HG03196 (cell line): ENCODE results near the gene C1orf53.
"Not testable (repeated sequence)": the region's sequence is repeated elsewhere in the genome, so short reads cannot be mapped to it uniquely, and the experiment has no call there.

ENCODE experiments used
- ATAC-seq: cut with Tn5 transposase; IDR thresholded peaks from one replicate; pipeline ENCODE4 v1.9.1; 2021; ENCODE audit not compliant: unreplicated experiment

The C1orf53 gene

DNA sequence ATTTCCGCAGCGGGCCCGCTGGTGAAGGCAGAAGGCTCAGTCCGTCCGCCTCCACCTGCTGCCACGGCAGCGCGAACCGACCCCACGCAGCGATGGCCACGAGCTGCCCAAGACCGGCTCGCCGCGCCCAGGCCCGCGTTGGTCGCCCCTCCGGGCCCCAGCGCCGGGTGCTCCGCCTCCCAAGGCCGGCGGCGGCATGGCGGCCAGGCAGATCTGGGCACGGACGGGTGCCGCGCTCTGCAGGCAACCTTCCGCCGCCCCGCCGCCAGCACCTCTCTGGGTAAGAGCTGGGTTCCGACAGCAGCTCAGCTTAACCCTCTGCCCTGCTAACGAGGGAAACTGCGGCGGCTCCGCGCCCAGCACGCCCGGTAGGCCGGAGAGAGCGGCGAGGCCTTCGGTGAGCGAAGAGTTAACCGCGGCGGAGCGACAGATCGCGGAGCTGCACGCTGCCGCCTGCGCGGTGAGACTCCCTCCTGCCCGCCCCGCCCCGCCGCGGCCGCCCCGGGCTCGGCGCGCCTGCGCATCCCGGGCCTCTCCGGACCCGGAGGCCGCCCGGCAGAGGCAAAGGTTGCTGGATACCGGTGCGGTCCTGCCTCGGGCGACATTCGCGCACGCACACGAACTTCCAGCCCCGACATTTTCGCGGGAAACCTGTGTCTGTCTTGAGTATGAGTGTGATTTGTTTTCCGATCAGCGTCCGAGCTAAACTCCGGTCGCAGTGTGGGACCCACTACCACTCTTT is at the start of gene C1orf53:
Gene C1orf53, plus strand, starts transcription at position 177 of the 742 bp plus-strand sequence. Its CDS starts 20 bp downstream, at position 197.
- ATAC-seq, result peak; percentile 98

DNA sequence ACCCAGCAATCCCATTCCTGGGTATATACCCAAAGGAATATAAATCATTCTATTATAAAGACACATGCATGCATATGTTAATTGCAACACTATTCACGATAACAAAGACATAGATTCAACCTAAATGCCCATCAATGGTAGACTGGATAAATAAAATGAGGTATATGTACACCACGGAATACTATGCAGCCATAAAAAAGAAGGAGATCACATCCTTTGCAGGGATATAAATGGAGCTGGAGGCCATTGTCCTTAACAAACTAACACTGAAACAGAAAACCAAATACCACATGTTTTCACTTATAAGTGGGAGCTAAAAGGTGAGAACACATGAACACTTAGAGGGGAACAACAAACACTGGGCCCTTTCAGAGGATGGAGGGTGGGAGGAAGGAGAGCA is 46.7 kb upstream of the C1orf53 start:
- not testable (repeated sequence) for ATAC-seq

DNA sequence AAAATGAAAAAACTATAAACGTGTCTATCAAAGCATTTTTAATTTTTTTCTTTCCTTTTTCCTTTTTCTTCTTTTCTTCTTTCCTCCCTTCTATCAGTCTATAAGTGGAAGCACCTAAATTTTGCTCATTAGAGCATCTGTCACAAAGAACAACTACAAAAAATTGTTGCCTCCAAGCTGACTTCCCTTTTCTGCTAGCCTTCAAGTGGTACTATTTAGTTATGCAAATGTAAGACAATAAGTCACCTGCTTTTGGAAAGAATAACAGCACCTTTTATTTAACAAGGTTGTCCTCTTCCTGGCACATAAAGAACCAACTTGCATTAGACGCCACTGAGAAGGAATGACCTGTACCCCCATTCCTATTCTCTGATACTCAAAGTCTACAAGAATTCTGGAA is 45.0 kb upstream of the C1orf53 start:
- ATAC-seq, result no peak

DNA sequence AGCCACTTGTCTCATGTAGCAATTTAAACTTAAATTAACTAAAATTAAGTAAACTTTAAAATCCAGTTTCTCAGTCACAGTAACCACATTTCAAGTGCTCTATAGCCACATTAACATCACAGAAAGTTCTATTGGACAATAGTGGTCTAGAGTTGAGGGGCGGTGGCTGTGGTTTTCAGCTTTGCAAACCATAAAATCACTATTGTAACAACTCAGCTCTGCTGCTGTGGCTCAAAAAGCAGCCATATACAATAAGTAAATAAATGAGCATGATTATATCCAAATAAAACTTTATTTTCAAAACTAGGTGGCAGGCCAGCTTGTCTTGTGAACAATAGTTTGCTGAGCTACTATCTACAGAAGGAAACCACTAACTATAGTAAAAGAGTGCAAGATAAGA is 43.4 kb upstream of the C1orf53 start:
- no peak for ATAC-seq

DNA sequence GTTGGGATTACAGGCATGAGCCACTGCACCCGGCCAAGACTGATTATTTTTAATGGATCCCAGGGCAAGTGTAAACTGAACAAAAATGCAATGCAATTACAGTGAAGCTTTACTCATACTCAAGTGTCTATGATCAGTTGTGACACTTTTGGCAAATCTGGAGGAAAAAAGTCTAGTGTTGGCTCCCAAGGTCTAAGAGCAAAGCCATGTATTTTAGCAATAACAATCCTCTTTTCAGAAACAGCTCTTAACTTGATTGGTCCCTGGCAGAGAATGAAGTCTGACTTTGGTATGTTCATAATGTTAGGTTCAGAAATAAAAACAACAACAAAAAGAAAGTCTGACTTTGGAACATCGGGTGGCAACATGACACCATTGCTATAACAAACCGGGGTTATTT is 40.2 kb upstream of the C1orf53 start:
- ATAC-seq, result no peak

DNA sequence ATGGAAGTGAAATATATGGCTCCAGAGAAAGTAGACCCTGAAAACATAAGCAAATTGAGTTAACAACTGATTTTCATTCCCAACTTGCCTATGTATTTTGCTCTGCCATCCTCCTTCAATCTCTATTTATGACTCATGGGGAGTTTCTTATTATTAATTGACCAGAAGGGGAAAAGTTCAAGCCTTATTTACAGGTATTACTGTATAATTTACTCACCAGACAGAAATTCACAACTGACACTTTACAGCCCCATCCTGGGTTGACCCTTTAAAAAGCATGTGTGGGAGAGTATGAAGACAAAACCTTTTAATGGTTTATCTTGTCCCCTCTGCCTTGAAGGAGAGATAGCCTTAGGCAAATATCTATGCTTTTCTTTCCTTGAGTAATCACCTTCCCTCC is 39.8 kb upstream of the C1orf53 start:
- no peak for ATAC-seq

DNA sequence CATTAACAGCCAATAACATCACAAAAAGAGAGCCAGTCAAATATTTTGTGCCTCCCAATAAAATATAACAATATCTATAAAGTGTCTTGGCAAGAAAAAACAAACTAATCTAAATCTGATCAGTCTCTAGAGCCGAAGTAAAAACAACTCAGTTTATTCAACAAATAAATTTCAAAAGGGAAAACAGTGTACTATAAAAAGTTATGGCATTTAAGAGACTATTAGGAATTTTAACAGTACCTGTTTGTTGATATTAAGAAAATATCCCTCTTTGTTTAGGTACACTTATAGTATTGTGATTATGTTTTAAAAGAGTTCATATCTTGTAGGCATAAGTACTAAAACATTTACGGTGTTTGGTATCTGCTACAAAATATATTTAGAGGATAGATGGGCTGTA is 36.6 kb upstream of the C1orf53 start:
- ATAC-seq, result no peak

DNA sequence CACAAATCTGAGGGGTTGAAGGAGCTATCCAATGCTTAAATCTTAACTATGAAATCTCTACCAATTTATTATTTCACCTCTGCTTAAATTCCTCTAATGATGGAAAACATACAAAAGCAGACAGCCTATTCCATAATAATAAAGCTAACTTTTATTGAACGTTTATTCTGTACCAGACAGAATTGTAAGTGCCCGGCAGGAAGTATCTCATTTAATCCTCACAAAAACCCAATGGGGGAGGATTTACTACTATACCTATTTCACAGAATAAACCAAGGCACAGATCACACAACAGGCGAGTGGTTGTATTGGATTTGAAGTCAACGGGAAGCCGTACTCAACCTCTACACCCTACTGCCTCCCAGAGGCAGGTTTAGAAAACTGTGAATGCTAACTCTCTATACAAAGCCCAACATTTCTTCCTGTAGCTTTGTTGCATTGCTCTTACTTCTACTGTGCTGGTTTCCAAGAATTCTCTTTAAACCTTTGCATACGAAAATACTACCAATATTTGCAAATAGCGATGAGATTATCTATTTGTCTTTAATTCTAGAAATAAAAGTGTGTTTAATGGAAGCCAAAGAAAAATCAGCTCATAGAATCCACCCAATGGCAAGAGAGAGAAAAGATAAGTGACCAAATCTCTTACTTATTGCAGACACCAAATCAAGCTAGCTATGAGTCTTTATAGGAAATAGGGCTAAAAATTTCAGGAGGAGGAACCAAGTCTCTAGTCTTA is 33.5 kb upstream of the C1orf53 start:
- peak; percentile 91 for ATAC-seq

DNA sequence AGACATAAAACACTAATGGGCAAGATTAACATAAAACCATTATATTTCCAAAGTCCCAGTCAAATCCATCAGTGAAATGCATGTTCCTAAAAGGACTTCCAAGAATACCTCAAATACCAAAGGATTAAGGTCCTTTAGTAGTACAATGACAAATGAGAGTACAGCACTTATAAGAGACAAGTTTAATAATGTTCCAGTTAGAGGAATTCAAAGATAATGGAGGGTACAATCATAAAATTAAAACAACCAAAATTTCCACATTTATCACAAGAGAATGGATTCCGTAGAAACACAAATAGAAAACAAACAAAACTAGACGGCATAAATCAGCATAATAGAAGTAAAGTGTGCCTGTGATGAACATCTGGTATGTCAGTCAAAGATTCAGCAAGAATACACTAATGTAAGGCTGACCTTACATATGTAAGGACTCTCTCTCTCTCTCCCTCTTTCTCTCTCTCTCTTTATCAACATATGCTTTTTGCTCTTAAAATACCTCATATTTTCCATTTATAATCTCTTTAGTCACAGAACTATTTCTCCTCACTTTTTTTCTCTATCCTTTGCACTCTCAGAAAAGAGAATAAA is 32.8 kb upstream of the C1orf53 start:
- no peak for ATAC-seq

DNA sequence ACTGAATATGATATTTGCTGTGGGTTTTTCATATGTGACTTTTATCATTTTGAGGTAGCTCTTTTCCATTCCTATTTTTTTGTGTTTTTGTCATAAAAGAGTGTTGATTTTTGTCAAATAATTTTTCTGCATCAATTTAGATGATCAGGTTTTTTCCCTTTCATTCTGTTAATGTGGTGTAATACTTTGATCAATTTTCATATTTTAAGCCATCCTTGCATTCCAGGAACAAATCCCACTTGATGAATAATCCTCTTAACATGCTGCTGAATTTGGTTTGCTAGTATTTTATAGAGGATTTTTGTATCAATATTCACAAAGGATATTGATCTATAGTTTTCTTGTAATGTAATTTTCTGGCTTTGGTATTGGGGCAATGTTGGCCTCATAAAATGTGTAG is 25.5 kb upstream of the C1orf53 start:
- no peak for ATAC-seq

DNA sequence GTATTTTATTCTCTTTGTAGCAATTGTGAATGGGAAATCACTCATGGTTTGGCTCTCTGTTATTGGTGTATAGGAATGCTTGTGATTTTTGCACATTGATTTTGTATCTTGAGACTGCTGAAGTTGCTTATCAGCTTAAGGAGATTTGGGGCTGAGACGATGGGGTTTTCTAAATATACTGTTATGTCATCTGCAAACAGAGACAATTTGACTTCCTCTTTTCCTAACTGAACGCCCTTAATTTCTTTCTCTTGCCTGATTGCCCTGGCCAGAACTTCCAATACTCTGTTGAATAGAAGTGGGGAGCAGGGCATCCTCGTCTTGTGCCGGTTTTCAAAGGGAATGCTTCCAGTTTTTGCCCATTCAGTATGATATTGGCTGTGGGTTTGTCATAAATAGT is 22.0 kb upstream of the C1orf53 start:
- ATAC-seq, result not testable (repeated sequence)

DNA sequence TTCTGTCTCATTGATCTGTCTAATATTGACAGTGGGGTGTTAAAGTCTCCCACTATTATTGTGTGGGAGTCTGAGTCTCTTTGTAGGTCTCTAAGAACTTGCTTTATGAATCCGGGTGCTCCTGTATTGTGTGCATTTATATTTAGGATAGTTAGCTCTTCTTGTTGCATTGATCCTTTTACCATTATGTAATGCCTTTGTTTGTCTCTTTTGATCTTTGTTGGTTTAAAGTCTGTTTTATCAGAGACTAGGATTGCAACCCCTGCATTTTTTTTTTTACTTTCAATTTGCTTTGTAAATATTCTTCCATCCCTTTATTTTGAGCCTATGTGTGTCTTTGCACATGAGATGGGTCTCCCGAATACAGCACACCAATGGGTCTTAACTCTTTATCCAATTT is 20.2 kb upstream of the C1orf53 start:
- not testable (repeated sequence) for ATAC-seq

DNA sequence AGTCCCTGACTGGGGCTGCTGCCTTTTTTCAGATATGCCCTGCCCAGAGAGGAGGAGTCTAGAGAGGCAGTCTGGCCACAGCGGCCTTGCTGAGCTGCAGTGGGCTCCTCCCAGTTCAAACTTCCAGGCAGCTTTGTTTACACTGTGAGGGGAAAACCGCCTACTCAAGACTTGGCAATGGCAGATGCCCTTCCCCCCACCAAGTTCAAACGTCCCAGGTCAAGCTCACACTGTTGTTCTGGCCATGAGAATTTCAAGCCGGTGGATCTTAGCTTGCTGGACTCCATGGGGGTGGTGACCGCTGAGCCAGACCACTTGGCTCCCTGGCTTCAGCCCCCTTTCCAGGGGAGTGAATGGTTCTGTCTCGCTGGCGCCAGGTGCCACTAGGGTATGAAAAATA is 18.3 kb upstream of the C1orf53 start:
- ATAC-seq, result no peak

DNA sequence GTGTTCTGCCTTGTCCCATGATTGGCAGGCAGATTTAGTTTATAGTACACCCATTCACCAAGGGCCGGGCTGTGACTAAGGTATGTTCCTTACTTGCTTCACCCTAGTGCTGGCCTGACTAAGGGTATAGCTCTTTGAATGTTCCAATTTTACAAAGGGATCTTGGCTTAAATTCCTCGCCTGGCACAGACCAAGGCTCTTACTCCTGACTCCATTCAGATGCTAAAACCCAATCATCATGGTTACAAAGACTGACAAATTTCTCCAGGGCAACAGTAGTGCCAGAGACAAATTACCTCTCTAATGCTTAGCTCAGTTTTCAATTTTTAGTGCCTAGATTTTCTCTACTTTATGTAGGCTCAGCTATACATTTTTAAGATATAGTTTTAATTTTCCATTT is 11.5 kb upstream of the C1orf53 start:
- no peak for ATAC-seq

DNA sequence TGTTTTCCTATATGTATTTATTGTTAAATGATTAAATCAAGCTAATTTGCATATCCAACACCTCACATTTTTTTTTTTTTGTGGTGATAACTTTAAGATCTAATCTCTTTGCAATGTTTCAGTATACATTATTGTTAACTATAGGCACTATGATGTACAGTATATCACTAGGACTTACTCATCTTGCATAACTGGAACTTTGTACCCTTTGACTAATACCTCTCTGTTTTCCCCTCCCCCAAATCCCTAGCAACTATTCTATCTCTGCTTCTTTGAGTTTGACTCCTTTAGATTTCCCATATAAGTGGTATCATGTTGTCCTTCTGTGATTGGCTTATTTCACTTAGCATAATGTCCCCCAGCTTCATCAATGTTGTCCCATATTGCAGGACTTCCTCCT is 9.7 kb upstream of the C1orf53 start:
- no peak for ATAC-seq

DNA sequence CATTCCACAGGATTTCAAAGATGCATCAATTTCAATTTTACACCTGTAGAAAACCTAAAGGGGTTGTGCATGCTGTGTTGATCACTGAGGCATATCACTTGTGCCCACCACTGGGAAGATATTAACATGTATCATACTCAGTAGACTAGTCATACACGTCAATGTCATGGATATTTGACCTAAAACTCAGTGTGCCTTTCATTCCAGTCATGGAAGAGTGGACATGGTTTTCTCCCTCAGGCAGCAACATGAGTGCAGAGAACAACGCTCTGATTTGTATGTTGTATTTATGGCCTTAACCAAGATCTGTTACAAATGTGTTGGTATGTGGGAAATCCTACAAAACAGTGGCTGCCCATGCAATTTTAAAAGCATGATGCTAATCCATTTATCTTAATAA is 6.1 kb upstream of the C1orf53 start:
- ATAC-seq, result no peak

DNA sequence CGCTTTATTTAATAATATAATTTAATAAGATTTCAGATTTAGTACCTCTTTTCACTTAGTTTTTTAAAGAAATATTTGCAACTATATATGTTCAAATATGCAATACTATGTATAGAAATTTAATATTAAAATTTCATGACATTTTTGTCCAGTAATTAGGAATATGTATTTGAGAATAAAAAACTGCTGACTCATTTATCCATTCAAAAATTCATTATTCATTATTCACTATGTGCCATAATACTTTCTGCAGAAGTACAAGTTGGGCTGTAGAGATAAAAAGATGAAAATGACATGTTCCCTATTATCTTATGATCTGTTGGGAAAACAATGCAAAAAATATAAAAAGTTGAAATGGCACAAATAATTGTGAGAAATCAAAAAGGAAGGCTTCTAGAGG is 3.4 kb upstream of the C1orf53 start:
- ATAC-seq, result no peak

DNA sequence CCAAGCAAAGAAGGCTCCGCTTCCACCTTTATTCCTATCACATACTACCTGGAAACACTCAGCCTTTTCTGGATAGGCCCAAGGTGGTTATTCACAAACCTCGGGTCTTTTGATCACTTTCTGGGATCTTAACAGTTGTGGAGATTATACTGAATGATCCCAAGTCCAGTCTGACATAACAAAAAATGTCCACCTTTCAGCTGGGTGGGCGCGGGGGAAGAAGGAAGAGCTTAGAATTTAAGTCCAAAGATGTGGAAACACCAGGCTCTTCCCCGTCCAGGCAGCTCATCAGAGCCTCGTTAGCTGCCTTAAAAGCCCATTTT is 338 bp upstream of the C1orf53 start:
- ATAC-seq, result no peak

DNA sequence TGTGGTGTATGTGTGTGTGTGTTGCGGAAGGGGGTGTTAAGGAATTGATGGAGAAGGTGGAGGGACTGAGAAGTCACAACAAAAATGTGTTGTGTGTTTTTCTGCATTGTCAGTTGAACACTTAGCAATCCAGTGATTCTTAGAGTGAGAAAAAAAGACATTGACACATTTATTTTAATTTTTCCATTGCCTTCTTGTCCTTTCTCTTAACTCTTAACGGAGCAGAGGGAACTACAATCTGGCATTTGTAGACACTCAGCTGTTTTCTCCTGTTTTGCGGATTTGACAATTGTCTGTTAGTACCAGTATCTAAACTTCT is 725 bp downstream of the C1orf53 start:
- no peak for ATAC-seq

DNA sequence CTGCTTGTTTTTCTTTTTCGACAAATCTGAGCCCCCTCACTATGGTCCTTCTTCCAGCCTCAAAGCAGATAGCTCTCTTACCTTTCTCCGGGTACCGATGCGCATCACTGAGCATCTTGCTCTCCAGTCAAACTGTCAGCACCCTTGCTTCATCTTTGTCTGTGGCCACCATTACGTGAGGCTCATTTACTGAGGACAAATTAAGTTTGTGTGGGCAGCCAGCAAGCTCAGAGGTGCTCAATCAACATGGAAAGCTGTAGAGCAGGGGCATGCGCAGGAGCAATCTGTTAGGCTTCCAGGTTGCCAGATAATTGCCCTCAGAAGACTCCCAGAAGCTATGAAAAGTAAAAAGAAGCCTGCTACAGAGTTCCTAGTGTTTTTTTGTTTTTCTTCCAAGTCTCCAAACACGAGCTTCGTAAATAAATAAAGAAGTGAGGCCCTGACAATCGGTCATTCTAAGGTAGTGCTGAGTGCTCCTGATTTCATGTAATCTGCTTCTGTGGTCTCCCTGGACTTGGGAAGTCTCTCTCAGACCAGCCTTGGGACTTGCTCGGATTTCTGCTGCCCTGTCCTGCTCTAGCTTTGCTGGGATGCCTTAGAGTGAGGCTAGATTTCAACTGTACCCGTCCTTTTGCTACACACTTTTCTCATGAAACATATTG is 1.8 kb downstream of the C1orf53 start:
- no peak for ATAC-seq

DNA sequence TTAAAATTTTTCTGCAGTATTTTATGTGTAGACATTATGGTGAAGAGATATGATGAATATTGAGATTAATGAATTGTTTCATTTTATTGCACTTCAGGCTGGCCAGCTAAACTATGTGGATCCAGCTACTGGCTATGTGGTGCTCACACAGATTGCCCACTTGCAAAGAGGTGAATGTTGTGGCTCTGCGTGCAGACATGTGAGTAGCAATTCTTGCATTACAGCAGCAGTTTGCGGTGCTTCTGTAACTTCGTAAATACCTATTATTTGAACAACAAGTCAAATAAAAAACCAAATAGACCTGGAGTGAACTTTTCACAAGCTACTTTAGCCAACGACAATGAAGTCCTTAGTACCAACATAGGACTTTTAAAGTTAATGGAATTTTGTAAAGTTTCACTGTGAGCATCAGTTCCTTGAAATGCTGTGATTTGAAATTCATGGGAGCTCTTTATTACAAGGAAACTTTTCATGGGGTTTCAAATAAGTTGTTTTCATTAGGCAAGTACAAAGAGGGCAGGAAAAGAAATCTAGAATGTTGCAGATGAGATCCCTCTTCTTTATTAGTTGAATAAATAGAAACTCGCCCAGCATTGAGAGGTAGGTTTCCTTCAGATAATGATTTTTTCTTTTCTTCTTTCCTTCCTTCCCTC is 3.4 kb downstream of the C1orf53 start:
- no peak for ATAC-seq
